Calu3 (cell line): ENCODE results near the gene WDSUB1. TPM values are rescaled to one million over a fixed set of nuclear protein-coding genes. Genes with fewer than 3 reads are reported as not detected.

ENCODE experiments used
- BruUV-seq: library from RNA; stranded (reverse); fragments of 400-500 nt; replicated peaks from 2 replicates; lab custom pipeline; 2021; lab: Mats Ljungman, UMichigan
- CTCF ChIA-PET: fragments of 300-600 bp; sonication (Branson Sonifier 250); formaldehyde crosslinking; loops from one replicate; lab custom pipeline; 2022; ENCODE audit warnings: antibody characterized with exemption; lab: Charles Lee
- DNase-seq: peaks from one replicate; pipeline ENCODE4 v3.0.0; 2022
- H3K27ac Mint-ChIP-seq: one replicate; pipeline ENCODE4 v1.8.0; 2022; ENCODE audit warnings: mixed read lengths; ENCODE audit not compliant: unreplicated experiment
- H3K27me3 Mint-ChIP-seq: one replicate; pipeline ENCODE4 v1.8.0; 2022; ENCODE audit warnings: mixed read lengths; ENCODE audit not compliant: unreplicated experiment
- H3K36me3 Mint-ChIP-seq: one replicate; pipeline ENCODE4 v1.8.0; 2022; ENCODE audit warnings: mild to moderate bottlenecking, moderate library complexity, mixed read lengths; ENCODE audit not compliant: insufficient read depth, unreplicated experiment
- H3K4me1 Mint-ChIP-seq: one replicate; pipeline ENCODE4 v1.8.0; 2022; ENCODE audit warnings: mild to moderate bottlenecking, low read depth, mixed read lengths; ENCODE audit not compliant: unreplicated experiment
- H3K4me3 Mint-ChIP-seq: one replicate; pipeline ENCODE4 v1.8.0; 2022; ENCODE audit warnings: mild to moderate bottlenecking, low read depth, moderate library complexity, mixed read lengths; ENCODE audit not compliant: unreplicated experiment
- H3K9me3 Mint-ChIP-seq: one replicate; pipeline ENCODE4 v1.8.0; 2022; ENCODE audit warnings: low read depth, mixed read lengths; ENCODE audit not compliant: unreplicated experiment
- CTCF ChIP-seq: fragments of 200-600 bp; IDR thresholded peaks from one replicate; pipeline ENCODE4 v1.8.0; 2022; ENCODE audit warnings: antibody characterized with exemption; ENCODE audit not compliant: unreplicated experiment
- intact Hi-C: fragments of 100-400 bp; cut with micrococcal nuclease; formaldehyde crosslinking; loops from one replicate; pipeline ENCODE4 v1.10.0; 2022; ENCODE audit not compliant: unreplicated experiment
- total RNA-seq: library from RNA; stranded (reverse); gene quantifications from 2 replicates; pipeline ENCODE4 v1.2.3, GENCODE V29; 2022

Gene WDSUB1
- total RNA-seq, 1 experiment from 2014 or later = 6.7 TPM

- Mint-ChIP-seq H3K27me3 (no peaks in the 10 kb centered on the region), H3K4me3 (no peak overlapping the region), H3K36me3 (peaks cover 14% of the 10 kb centered on the region), H3K9me3 (no peaks in the 10 kb centered on the region), H3K27ac (no peak overlapping the region), H3K4me1 (no peaks in the 10 kb centered on the region)
- TF ChIP-seq CTCF = no peak
- CTCF ChIA-PET = no interaction called here
- DNase-seq = no peak
- BruUV-seq = no TSS peak
- intact Hi-C loops = no loop called here
Measured at GRCh38 chr2:159193791-159194190, 92.7 kb downstream of the WDSUB1 start.

- Mint-ChIP-seq H3K4me3 (no peak overlapping the region), H3K36me3 (peaks cover 14% of the 10 kb centered on the region), H3K27me3 (no peaks in the 10 kb centered on the region), H3K9me3 (no peaks in the 10 kb centered on the region), H3K27ac (no peak overlapping the region), H3K4me1 (no peaks in the 10 kb centered on the region)
- no peak for DNase-seq
- no TSS peak for BruUV-seq
- intact Hi-C loops = no loop called here
- CTCF ChIA-PET = no interaction called here
- TF ChIP-seq CTCF = no peak
Measured at GRCh38 chr2:159192371-159192918, 94.1 kb downstream of the WDSUB1 start.

DNA sequence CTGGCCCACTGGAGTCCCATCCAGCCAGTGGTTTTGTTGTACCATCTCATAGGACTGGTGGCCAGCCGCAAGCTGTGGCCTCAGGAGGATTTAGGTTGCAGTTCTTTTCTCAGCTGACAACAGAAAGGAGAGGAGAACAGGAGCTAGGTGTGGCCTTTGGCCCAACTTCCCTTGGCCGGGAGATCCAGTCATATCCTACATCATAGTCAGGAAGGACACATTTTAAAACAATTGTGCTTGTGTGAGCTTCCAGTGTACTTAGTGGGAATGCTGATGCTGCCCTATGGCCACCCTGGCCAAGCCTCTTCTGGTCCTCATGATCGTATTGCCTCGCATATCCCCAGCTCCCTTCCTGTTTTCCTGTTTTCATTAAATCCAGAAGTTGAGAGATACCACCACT lies 98.1 kb downstream of the WDSUB1 start:
- DNase-seq = no peak
- intact Hi-C loops = no loop called here
- Mint-ChIP-seq H3K4me3 (no peak overlapping the region), H3K9me3 (no peaks in the 10 kb centered on the region), H3K27me3 (no peaks in the 10 kb centered on the region), H3K27ac (no peak overlapping the region), H3K4me1 (no peaks in the 10 kb centered on the region), H3K36me3 (peaks cover 12% of the 10 kb centered on the region)
- no peak for TF ChIP-seq CTCF
- CTCF ChIA-PET = no interaction called here
- no TSS peak for BruUV-seq

DNA sequence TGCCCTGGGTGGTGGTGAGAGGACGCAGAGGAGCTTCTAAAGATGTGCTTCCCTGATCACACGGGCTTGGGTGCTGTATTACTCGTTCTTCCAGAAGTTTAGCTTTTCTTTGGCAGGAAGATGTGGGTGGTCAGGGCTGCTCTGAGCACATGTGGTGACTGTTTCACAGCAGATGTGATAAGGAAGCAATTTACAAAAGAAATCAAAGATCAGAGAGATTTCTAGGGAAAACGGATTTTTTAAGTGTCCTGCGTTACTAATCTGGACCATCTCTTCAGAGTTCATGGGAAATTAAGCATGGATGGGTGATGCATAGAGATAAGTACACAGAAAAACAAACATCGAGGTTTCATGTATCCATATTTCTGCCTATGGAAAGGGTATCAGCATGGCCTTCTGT lies 99.4 kb downstream of the WDSUB1 start:
- no TSS peak for BruUV-seq
- no peaks in the 10 kb centered on the region for H3K9me3 Mint-ChIP-seq
- TF ChIP-seq CTCF = no peak
- intact Hi-C loops = no loop called here
- no peak overlapping the region for H3K4me3 Mint-ChIP-seq
- no peaks in the 10 kb centered on the region for H3K4me1 Mint-ChIP-seq
- no peak overlapping the region for H3K27ac Mint-ChIP-seq
- peaks cover 21% of the 10 kb centered on the region for H3K36me3 Mint-ChIP-seq
- CTCF ChIA-PET = no interaction called here
- H3K27me3 Mint-ChIP-seq = no peaks in the 10 kb centered on the region
- DNase-seq = no peak
